DND-41 (cell line): Measurements from ENCODE around the gene CADM2.

Experiments used
- ATAC-seq: fragments of 200-7000 bp; cut with Tn5 transposase; 3 replicates; pipeline ENCODE4 v1.9.1; 2021; ENCODE audit warnings: low read depth; ENCODE audit not compliant: insufficient read depth
- DNase-seq: peaks from one replicate; pipeline ENCODE4 v3.0.0-alpha.2; 2020
- H2AFZ ChIP-seq: 2 replicates; pipeline ENCODE4 v1.6.0; 2012; ENCODE audit warnings: low read depth, low read length
- H3K27ac ChIP-seq: 2 replicates; pipeline ENCODE4 v1.5.1; 2012; ENCODE audit warnings: low read length, inconsistent platforms
- H3K27me3 ChIP-seq: fragments of 200-600 bp; sonication (generic); 2 replicates; pipeline ENCODE4 v1.6.0; 2012; ENCODE audit warnings: low read length, mild to moderate bottlenecking, inconsistent platforms; ENCODE audit not compliant: insufficient read depth, poor library complexity
- H3K36me3 ChIP-seq: 2 replicates; pipeline ENCODE4 v1.5.1; 2012; ENCODE audit warnings: low read length, inconsistent platforms; ENCODE audit not compliant: insufficient read depth
- H3K4me1 ChIP-seq: 2 replicates; pipeline ENCODE4 v1.5.1; 2012; ENCODE audit warnings: mild to moderate bottlenecking, low read length; ENCODE audit not compliant: insufficient read depth
- H3K4me2 ChIP-seq: 2 replicates; pipeline ENCODE4 v1.6.0; 2012; ENCODE audit warnings: mild to moderate bottlenecking, moderate library complexity, low read length, inconsistent platforms; ENCODE audit not compliant: insufficient read depth
- H3K4me3 ChIP-seq, 2 experiments: fragments of 200-600 bp in 1 of 2; shearing (Covaris generic) in 1 of 2; 2 replicates each; pipeline ENCODE4 v1.5.1; 2012 to 2016; ENCODE audit warnings: inconsistent platforms in 2 of 2, low read length in 2 of 2, mild to moderate bottlenecking in 2 of 2, low read depth in 1 of 2, moderate library complexity in 1 of 2
- H3K79me2 ChIP-seq: 2 replicates; pipeline ENCODE4 v1.6.0; 2012; ENCODE audit warnings: low read length, inconsistent platforms; ENCODE audit not compliant: insufficient read depth
- H3K9ac ChIP-seq: 2 replicates; pipeline ENCODE4 v1.6.0; 2012; ENCODE audit warnings: low read depth, mild to moderate bottlenecking, inconsistent platforms, low read length, moderate library complexity
- H3K9me3 ChIP-seq: 2 replicates; pipeline ENCODE4 v1.5.1; 2012; ENCODE audit warnings: low read length, moderate library complexity, mild to moderate bottlenecking, inconsistent platforms; ENCODE audit not compliant: insufficient read depth, severe bottlenecking
- H4K20me1 ChIP-seq: 2 replicates; pipeline ENCODE4 v1.6.0; 2012; ENCODE audit warnings: low read length; ENCODE audit not compliant: insufficient read depth
- EZH2 ChIP-seq: IDR thresholded peaks from 3 replicates; pipeline ENCODE4 v1.6.1; 2012; ENCODE audit warnings: borderline replicate concordance, low read depth, mild to moderate bottlenecking, moderate library complexity, low read length, inconsistent platforms; ENCODE audit not compliant: severe bottlenecking
- TF ChIP-seq, protein P1 (sequence below): IDR thresholded peaks from 2 replicates; pipeline ENCODE4 v1.5.1; 2012; ENCODE audit warnings: borderline replicate concordance, low read length, moderate library complexity, mild to moderate bottlenecking; ENCODE audit not compliant: poor library complexity, severe bottlenecking; ENCODE audit errors: extremely low read depth

Gene CADM2

GRCh38 chr3:85626662-85627061, 667.9 kb downstream of the CADM2 start:
- H3K36me3 ChIP-seq = no peaks in the 10 kb centered on the region
- H3K27me3 ChIP-seq = no peaks in the 10 kb centered on the region
- H3K4me1 ChIP-seq = no peaks in the 10 kb centered on the region
- no peak overlapping the region for H3K4me2 ChIP-seq
- H3K9ac ChIP-seq = no peak overlapping the region
- H3K9me3 ChIP-seq = no peaks in the 10 kb centered on the region
- no peaks in the 10 kb centered on the region for H3K79me2 ChIP-seq
- H2AFZ ChIP-seq = no peak overlapping the region
- no peak for TF ChIP-seq EZH2
- TF ChIP-seq, protein P1, sequence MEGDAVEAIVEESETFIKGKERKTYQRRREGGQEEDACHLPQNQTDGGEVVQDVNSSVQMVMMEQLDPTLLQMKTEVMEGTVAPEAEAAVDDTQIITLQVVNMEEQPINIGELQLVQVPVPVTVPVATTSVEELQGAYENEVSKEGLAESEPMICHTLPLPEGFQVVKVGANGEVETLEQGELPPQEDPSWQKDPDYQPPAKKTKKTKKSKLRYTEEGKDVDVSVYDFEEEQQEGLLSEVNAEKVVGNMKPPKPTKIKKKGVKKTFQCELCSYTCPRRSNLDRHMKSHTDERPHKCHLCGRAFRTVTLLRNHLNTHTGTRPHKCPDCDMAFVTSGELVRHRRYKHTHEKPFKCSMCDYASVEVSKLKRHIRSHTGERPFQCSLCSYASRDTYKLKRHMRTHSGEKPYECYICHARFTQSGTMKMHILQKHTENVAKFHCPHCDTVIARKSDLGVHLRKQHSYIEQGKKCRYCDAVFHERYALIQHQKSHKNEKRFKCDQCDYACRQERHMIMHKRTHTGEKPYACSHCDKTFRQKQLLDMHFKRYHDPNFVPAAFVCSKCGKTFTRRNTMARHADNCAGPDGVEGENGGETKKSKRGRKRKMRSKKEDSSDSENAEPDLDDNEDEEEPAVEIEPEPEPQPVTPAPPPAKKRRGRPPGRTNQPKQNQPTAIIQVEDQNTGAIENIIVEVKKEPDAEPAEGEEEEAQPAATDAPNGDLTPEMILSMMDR = no peak
- H3K27ac ChIP-seq = no peak overlapping the region
- no peaks in the 10 kb centered on the region for H4K20me1 ChIP-seq
- no peak for DNase-seq
- ATAC-seq = no peak
- H3K4me3 ChIP-seq = no peak overlapping the region

- no peak for ATAC-seq
- Histone ChIP-seq H4K20me1 (no peaks in the 10 kb centered on the region), H3K27me3 (no peaks in the 10 kb centered on the region), H3K4me2 (no peak overlapping the region), H3K9me3 (no peaks in the 10 kb centered on the region), H3K4me3 (no peak overlapping the region), H3K36me3 (no peaks in the 10 kb centered on the region), H3K9ac (no peak overlapping the region), H3K79me2 (no peaks in the 10 kb centered on the region), H3K4me1 (no peaks in the 10 kb centered on the region), H3K27ac (no peak overlapping the region), H2AFZ (no peak overlapping the region)
- no peak for TF ChIP-seq EZH2
- TF ChIP-seq, protein P1 = no peak
- no peak for DNase-seq
These were observed 669.1 kb downstream of the CADM2 start for GRCh38 chr3:85627932-85628331.

DNA sequence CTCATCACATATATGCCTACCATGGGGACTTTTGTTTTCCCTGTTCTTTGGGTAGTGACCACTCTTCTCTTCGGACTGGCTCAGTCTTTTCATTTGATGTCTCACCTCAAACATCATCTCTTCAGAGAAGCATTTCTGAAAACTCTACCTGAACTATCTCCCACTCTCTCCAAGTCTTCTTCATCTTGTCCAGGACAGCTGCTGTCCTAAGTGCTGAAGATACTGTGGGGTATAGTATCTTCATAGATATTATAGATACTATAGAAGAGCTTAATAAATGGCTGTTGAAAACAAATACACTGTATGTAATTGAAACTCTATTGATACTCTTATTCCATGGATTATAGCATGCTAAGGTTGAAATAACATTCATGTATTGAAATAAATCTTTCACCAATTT, 672.3 kb downstream of the CADM2 start:
- TF ChIP-seq, protein P1 = no peak
- no peak for TF ChIP-seq EZH2
- Histone ChIP-seq H3K27me3 (no peaks in the 10 kb centered on the region), H3K27ac (no peak overlapping the region), H3K4me1 (no peaks in the 10 kb centered on the region), H3K9me3 (no peaks in the 10 kb centered on the region), H3K9ac (no peak overlapping the region), H3K36me3 (no peaks in the 10 kb centered on the region), H4K20me1 (no peaks in the 10 kb centered on the region), H3K4me2 (no peak overlapping the region), H3K4me3 (no peak overlapping the region), H3K79me2 (no peaks in the 10 kb centered on the region), H2AFZ (no peak overlapping the region)
- ATAC-seq (no peak), DNase-seq (no peak)

GRCh38 chr3:85632921-85633320, 674.1 kb downstream of the CADM2 start:
- ATAC-seq = no peak
- no peaks in the 10 kb centered on the region for H3K9me3 ChIP-seq
- no peaks in the 10 kb centered on the region for H3K79me2 ChIP-seq
- no peak overlapping the region for H3K4me3 ChIP-seq
- H3K4me1 ChIP-seq = no peaks in the 10 kb centered on the region
- no peak overlapping the region for H3K9ac ChIP-seq
- no peaks in the 10 kb centered on the region for H3K27me3 ChIP-seq
- H4K20me1 ChIP-seq = no peaks in the 10 kb centered on the region
- no peak for TF ChIP-seq EZH2
- TF ChIP-seq, protein P1 = no peak
- no peak overlapping the region for H3K4me2 ChIP-seq
- H3K27ac ChIP-seq = no peak overlapping the region
- H3K36me3 ChIP-seq = no peaks in the 10 kb centered on the region
- no peak for DNase-seq
- no peak overlapping the region for H2AFZ ChIP-seq
